T-helper 22 cell (primary cell): Measurements from ENCODE around the gene ANKRD33B.
"Not testable (repeated sequence)": the region's sequence is repeated elsewhere in the genome, so short reads cannot be mapped to it uniquely, and the experiment has no call there.

Experiments used
- DNase-seq: peaks from one replicate; pipeline ENCODE4 v3.0.0-alpha.2; 2020; ENCODE audit warnings: low read depth

The ANKRD33B gene

GRCh38 chr5:10637944-10638343 lies 74.1 kb downstream of the ANKRD33B start:
- DNase-seq, result no peak

- DNase-seq, result not testable (repeated sequence)
These were observed 74.9 kb downstream of the ANKRD33B start for GRCh38 chr5:10638723-10639122.

- DNase-seq, result no peak
These were observed 76.0 kb downstream of the ANKRD33B start for GRCh38 chr5:10639846-10640368.

GRCh38 chr5:10642367-10642766 lies 78.5 kb downstream of the ANKRD33B start:
- DNase-seq, result no peak

GRCh38 chr5:10644192-10644591 lies 80.3 kb downstream of the ANKRD33B start:
- no peak for DNase-seq

GRCh38 chr5:10645146-10645545 lies 81.3 kb downstream of the ANKRD33B start:
- no peak for DNase-seq

GRCh38 chr5:10645671-10646070 lies 81.8 kb downstream of the ANKRD33B start:
- no peak for DNase-seq

GRCh38 chr5:10647640-10648039 lies 83.8 kb downstream of the ANKRD33B start:
- no peak for DNase-seq

- no peak for DNase-seq
These were observed 85.2 kb downstream of the ANKRD33B start for GRCh38 chr5:10648806-10649665.

GRCh38 chr5:10649666-10650380 lies 86.0 kb downstream of the ANKRD33B start:
- DNase-seq, result no peak

GRCh38 chr5:10652151-10652550 lies 88.3 kb downstream of the ANKRD33B start:
- DNase-seq, result no peak

GRCh38 chr5:10652606-10653005 lies 88.7 kb downstream of the ANKRD33B start:
- DNase-seq, result no peak

- no peak for DNase-seq
These were observed 89.2 kb downstream of the ANKRD33B start for GRCh38 chr5:10653043-10653442.

GRCh38 chr5:10653751-10654400 lies 90.0 kb downstream of the ANKRD33B start:
- DNase-seq, result no peak

- no peak for DNase-seq
These were observed 90.7 kb downstream of the ANKRD33B start for GRCh38 chr5:10654566-10654965.

- DNase-seq, result no peak
These were observed 91.5 kb downstream of the ANKRD33B start for GRCh38 chr5:10655161-10655971.

- no peak for DNase-seq
These were observed 92.3 kb downstream of the ANKRD33B start for GRCh38 chr5:10655972-10656830.

GRCh38 chr5:10658265-10658664 lies 94.4 kb downstream of the ANKRD33B start:
- DNase-seq, result no peak

- DNase-seq, result no peak
These were observed 96.3 kb downstream of the ANKRD33B start for GRCh38 chr5:10660135-10660534.

- no peak for DNase-seq
These were observed 97.0 kb downstream of the ANKRD33B start for GRCh38 chr5:10660720-10661387.
